OCI-LY1 (cell line): ENCODE results near the gene RETN.

Source experiments
- H2AFZ ChIP-seq: fragments of 200-600 bp; sonication (generic), shearing (Covaris generic); 2 replicates; pipeline ENCODE4 v1.6.0; 2014; ENCODE audit warnings: antibody characterized with exemption, mild to moderate bottlenecking, low read length
- H3F3A ChIP-seq: fragments of 200-600 bp; sonication (generic), shearing (Covaris generic); 2 replicates; pipeline ENCODE4 v1.6.0; 2014; ENCODE audit warnings: mild to moderate bottlenecking, antibody characterized with exemption, low read length, moderate library complexity; ENCODE audit not compliant: insufficient read depth
- H3K27ac ChIP-seq: fragments of 200-600 bp; sonication (generic); 2 replicates; pipeline ENCODE4 v1.5.1; 2014; ENCODE audit warnings: low read length, mixed run types, mild to moderate bottlenecking, low read depth; ENCODE audit not compliant: poor library complexity, severe bottlenecking
- H3K27me3 ChIP-seq: fragments of 200-600 bp; sonication (generic); 2 replicates; pipeline ENCODE4 v1.6.0; 2014; ENCODE audit warnings: antibody characterized with exemption, mild to moderate bottlenecking, low read length, moderate library complexity; ENCODE audit not compliant: insufficient read depth
- H3K36me3 ChIP-seq: fragments of 200-600 bp; sonication (generic); 2 replicates; pipeline ENCODE4 v1.6.1; 2014; ENCODE audit warnings: mild to moderate bottlenecking, antibody characterized with exemption, low read length, moderate library complexity, mixed read lengths; ENCODE audit not compliant: insufficient read depth
- H3K4me1 ChIP-seq: fragments of 200-600 bp; sonication (generic); 2 replicates; pipeline ENCODE4 v1.5.1; 2014; ENCODE audit warnings: mild to moderate bottlenecking, low read length, moderate library complexity; ENCODE audit not compliant: insufficient read depth, severe bottlenecking
- H3K4me2 ChIP-seq: fragments of 200-600 bp; sonication (generic), shearing (Covaris generic); 2 replicates; pipeline ENCODE4 v1.6.1; 2014; ENCODE audit warnings: low read length
- H3K4me3 ChIP-seq: fragments of 200-600 bp; sonication (generic); 2 replicates; pipeline ENCODE4 v1.5.1; 2014; ENCODE audit warnings: low read length, low read depth, mild to moderate bottlenecking, mixed read lengths; ENCODE audit not compliant: poor library complexity, severe bottlenecking
- H3K79me2 ChIP-seq: fragments of 200-600 bp; shearing (Covaris generic); 2 replicates; pipeline ENCODE4 v1.6.1; 2016; ENCODE audit warnings: mixed run types, low read length, mixed read lengths; ENCODE audit not compliant: insufficient read depth
- H3K9ac ChIP-seq: fragments of 200-600 bp; sonication (generic), shearing (Covaris generic); 2 replicates; pipeline ENCODE4 v1.6.1; 2014; ENCODE audit warnings: mild to moderate bottlenecking, low read length, mixed read lengths
- H3K9me2 ChIP-seq: fragments of 200-600 bp; sonication (generic), shearing (Covaris generic); 2 replicates; pipeline ENCODE4 v1.6.1; 2014; ENCODE audit warnings: low read depth, mild to moderate bottlenecking, low read length, mixed read lengths
- H3K9me3 ChIP-seq: fragments of 200-600 bp; shearing (Covaris generic); 2 replicates; pipeline ENCODE4 v1.6.1; 2014; ENCODE audit warnings: low read length, mixed read lengths
- H4K20me1 ChIP-seq: fragments of 200-600 bp; sonication (generic), shearing (Covaris generic); 2 replicates; pipeline ENCODE4 v1.6.0; 2016; ENCODE audit warnings: mild to moderate bottlenecking, low read length; ENCODE audit not compliant: insufficient read depth
- CTCF ChIP-seq: fragments of 200-600 bp; sonication (generic), shearing (Covaris generic); IDR thresholded peaks from 2 replicates; pipeline ENCODE4 v1.5.1; 2017; ENCODE audit warnings: mild to moderate bottlenecking, antibody characterized with exemption, low read length, moderate library complexity, mixed read lengths
- EZH2 ChIP-seq: fragments of 200-600 bp; sonication (generic), shearing (Covaris generic); IDR thresholded peaks from 2 replicates; pipeline ENCODE4 v1.8.0; 2017; ENCODE audit warnings: borderline replicate concordance, mixed run types, mild to moderate bottlenecking, antibody characterized with exemption, low read length, moderate library complexity, mixed read lengths

RETN gene

GRCh38 chr19:7622933-7623685, 45.7 kb upstream of the RETN start:
- TF ChIP-seq EZH2, result no peak
- no peak for TF ChIP-seq CTCF
- Histone ChIP-seq H3K4me1 (peaks cover 4% of the 10 kb centered on the region), H4K20me1 (no peaks in the 10 kb centered on the region), H3K9me2 (no peaks in the 10 kb centered on the region), H3F3A (no peaks in the 10 kb centered on the region), H3K27ac (no peak overlapping the region), H3K4me2 (no peak overlapping the region), H3K36me3 (peaks cover 56% of the 10 kb centered on the region), H3K9me3 (no peaks in the 10 kb centered on the region), H3K79me2 (peaks cover 6% of the 10 kb centered on the region), H3K4me3 (no peak overlapping the region), H3K9ac (no peak overlapping the region), H3K27me3 (no peaks in the 10 kb centered on the region), H2AFZ (no peak overlapping the region)

GRCh38 chr19:7623725-7624603, 44.9 kb upstream of the RETN start:
- no peak overlapping the region for H2AFZ ChIP-seq
- H3K4me1 ChIP-seq, result peaks cover 12% of the 10 kb centered on the region
- no peaks in the 10 kb centered on the region for H3K9me2 ChIP-seq
- H3K79me2 ChIP-seq, result peaks cover 14% of the 10 kb centered on the region
- no peaks in the 10 kb centered on the region for H4K20me1 ChIP-seq
- no peak overlapping the region for H3K4me3 ChIP-seq
- no peak overlapping the region for H3K27ac ChIP-seq
- H3K27me3 ChIP-seq, result no peaks in the 10 kb centered on the region
- no peak overlapping the region for H3K9ac ChIP-seq
- peaks cover 51% of the 10 kb centered on the region for H3K36me3 ChIP-seq
- H3K9me3 ChIP-seq, result no peaks in the 10 kb centered on the region
- no peak for TF ChIP-seq EZH2
- no peak for TF ChIP-seq CTCF
- no peaks in the 10 kb centered on the region for H3F3A ChIP-seq
- H3K4me2 ChIP-seq, result no peak overlapping the region

- Histone ChIP-seq H3K27ac (no peak overlapping the region), H3F3A (no peaks in the 10 kb centered on the region), H3K36me3 (peaks cover 50% of the 10 kb centered on the region), H3K4me2 (no peak overlapping the region), H4K20me1 (no peaks in the 10 kb centered on the region), H2AFZ (no peak overlapping the region), H3K27me3 (no peaks in the 10 kb centered on the region), H3K9me3 (no peaks in the 10 kb centered on the region), H3K9me2 (no peaks in the 10 kb centered on the region), H3K4me1 (peaks cover 12% of the 10 kb centered on the region), H3K4me3 (no peak overlapping the region), H3K9ac (no peak overlapping the region), H3K79me2 (peaks cover 19% of the 10 kb centered on the region)
- TF ChIP-seq CTCF (no peak), EZH2 (no peak)
Observed at GRCh38 chr19:7624810-7625209, 44.0 kb upstream of the RETN start.
